ENCODE measurements around the gene RSRC2. TPM values are rescaled to one million over a fixed set of nuclear protein-coding genes. Genes with fewer than 3 reads are reported as not detected.

RSRC2 gene
- total and polyA plus RNA-seq, 10 donors = 39.3 to 104 (median 81.8) TPM

GRCh38 chr12:122454250-122454721 is 72.5 kb downstream of the RSRC2 start:
- peak overlapping the region in 2 of 8 donors; percentile 75 to 80 for H3K27ac ChIP-seq
- no peak for TF ChIP-seq CTCF (IDR thresholded peaks at IDR 0.05 in 8 of 11, conservative IDR thresholded peaks at IDR 0.05 in 3 of 11)
- TF ChIP-seq POLR2A (IDR thresholded peaks at IDR 0.05) = no peak
- no peak for TF ChIP-seq POLR2AphosphoS5 (IDR thresholded peaks at IDR 0.05)
- intact Hi-C loops (cut with DNase I; ENCODE audit: low total_unique reads) = no loop called here
- H3K4me3 ChIP-seq = no peak overlapping the region
- H3K36me3 ChIP-seq = no peaks in the 10 kb centered on the region
- H3K4me1 ChIP-seq = peaks cover 3 to 21% (median 16%) of the 10 kb centered on the region in 6 donors
- H3K27me3 ChIP-seq (replicated peaks in 1 of 7) = no peaks in the 10 kb centered on the region
- WGBS, 5 donors = 91 to 94% (median 92%) methylated on average over 12 of the region's 12 CpGs
- DNase-seq = no peak
- no peaks in the 10 kb centered on the region for H3K9me3 ChIP-seq

Small RNA genes lying within 50 kb of the gene (small RNA-seq; reads per million reads assigned to genes)
- gene AC026333.1 (0 reads per million in 4 donors), gene RF00411 (0 reads per million in 4 donors)

Other genes starting within 250 kb of the RSRC2 start
- gene CLIP1, start 104.3 kb downstream of the RSRC2 start, total RNA-seq = 10 to 100 TPM; 54.7 to 80.2 (median 60.4) TPM
- gene CLIP1, start 104.3 kb downstream of the RSRC2 start, polyA plus RNA-seq = 10 to 100 TPM in 1 of 3 donors, 1 to 10 TPM in 2; 7.8 to 13.1 (median 9.7) TPM
- gene ZCCHC8, start 26.0 kb downstream of the RSRC2 start, total RNA-seq = 10 to 100 TPM; 28.2 to 37.1 (median 31.1) TPM
- gene ZCCHC8, start 26.0 kb downstream of the RSRC2 start, polyA plus RNA-seq = 10 to 100 TPM; 20.6 to 25.9 (median 24.5) TPM
- gene KNTC1, start 313 bp upstream of the RSRC2 start, total RNA-seq = 10 to 100 TPM; 22.7 to 46.1 (median 29.9) TPM
- gene KNTC1, start 313 bp upstream of the RSRC2 start, polyA plus RNA-seq = 10 to 100 TPM; 13.4 to 25.3 (median 16.9) TPM
- gene HCAR2, start 176.4 kb upstream of the RSRC2 start, total RNA-seq = 10 to 100 TPM in 6 of 7 donors, 1 to 10 TPM in 1; 9.9 to 43.0 (median 20.7) TPM
- gene HCAR2, start 176.4 kb upstream of the RSRC2 start, polyA plus RNA-seq = 1 to 10 TPM in 2 of 3 donors, under 1 TPM in 1; 0.53 to 1.8 (median 1.0) TPM
- 10 to 100 TPM; 12.1 to 92.8 (median 33.9) TPM for gene HCAR3, start 189.9 kb upstream of the RSRC2 start, total RNA-seq
- 1 to 10 TPM in 2 of 3 donors, under 1 TPM in 1; 0.36 to 2.5 (median 1.0) TPM for gene HCAR3, start 189.9 kb upstream of the RSRC2 start, polyA plus RNA-seq
- 10 to 100 TPM in 2 of 7 donors, 1 to 10 TPM in 5; 1.5 to 10.8 (median 4.4) TPM for gene HCAR1, start 203.9 kb upstream of the RSRC2 start, total RNA-seq
- gene HCAR1, start 203.9 kb upstream of the RSRC2 start, polyA plus RNA-seq = under 1 TPM; 0.26 to 0.70 (median 0.53) TPM
- 10 to 100 TPM; 29.0 to 41.7 (median 38.5) TPM for gene DENR, start 225.9 kb upstream of the RSRC2 start, total RNA-seq
- 10 to 100 TPM; 26.6 to 36.0 (median 28.3) TPM for gene DENR, start 225.9 kb upstream of the RSRC2 start, polyA plus RNA-seq
- 1 to 10 TPM; 1.0 to 2.2 (median 1.6) TPM for gene CCDC62, start 247.6 kb upstream of the RSRC2 start, total RNA-seq
- under 1 TPM; 0.52 to 0.54 (median 0.52) TPM for gene CCDC62, start 247.6 kb upstream of the RSRC2 start, polyA plus RNA-seq